ENCODE measurements around the gene NOP10.

The NOP10 gene

DNA sequence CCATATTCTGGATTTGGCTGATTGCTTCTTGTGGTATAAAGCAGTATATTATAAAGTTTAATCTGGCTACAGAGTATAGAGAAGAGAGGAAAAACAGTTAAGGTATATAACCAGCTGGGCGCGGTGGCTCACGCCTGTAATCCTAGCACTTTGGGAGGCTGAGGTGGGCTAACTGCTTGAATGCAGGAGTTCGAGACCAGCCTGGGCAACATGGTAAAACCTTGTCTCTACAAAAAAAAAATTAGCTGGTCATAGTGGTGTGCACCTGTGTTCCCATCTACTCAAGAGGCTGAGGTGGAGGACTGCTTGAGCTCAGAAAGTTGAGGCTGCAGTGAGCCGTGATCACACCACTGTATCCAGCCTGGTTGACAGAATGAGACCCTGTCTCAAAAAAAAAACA, 12.7 kb downstream of the NOP10 start:
- no peak for DNase-seq

DNA sequence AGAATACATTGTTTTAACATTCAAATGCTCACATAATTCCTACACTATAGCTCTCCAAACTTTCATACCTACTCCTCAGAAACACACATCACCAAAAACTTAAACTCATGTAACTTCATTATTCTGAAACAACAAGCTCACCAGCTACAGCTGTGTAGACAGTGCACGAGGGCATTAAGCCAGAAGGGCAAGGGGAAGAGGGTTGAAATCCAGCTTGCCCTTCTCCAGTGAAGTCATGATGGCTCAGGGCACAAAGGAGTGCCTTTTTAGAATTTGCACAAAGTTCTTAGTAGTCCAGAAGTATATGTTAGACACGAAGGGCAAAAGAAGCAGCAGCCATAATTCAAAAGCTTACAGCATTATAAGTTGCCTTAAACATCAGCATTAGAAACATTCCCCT, 13.9 kb downstream of the NOP10 start:
- no peak for DNase-seq

DNA sequence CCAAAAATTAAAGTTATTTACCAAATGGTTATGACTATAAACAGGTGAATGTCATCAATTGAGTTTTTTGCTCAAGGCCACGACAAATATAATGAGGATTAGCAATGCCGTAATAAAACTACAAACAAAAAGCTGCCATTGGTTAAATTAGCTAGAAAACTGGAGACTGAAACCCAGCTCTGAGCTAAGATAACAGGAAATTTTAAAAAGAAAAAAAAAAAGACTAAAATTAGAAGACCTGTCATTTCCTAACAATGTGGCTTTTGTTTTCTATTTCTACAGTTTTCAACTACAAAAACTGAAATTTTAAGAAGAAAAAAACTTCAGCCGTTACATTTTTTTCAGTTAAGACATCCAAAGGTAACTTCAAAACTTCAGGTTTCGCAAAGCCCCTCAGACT, 15.0 kb downstream of the NOP10 start:
- DNase-seq = no peak

DNA sequence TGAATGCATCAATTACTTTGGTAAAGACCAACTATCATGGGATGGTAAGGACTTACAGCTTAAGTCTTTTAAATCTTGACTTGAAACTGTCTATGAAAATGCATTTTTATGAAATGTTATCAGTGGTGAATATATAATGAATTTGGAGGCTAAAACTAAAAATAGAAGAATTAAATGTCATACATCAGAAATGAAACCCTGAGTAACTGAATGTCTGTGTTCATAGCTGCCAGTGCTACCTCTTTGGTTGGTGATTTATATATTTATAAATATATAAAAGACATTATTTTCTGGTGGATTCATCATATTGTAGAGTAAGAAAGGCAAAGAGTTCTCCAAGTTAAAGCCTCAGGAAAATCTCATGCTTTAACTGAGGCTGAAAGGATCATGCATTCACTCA, 17.6 kb downstream of the NOP10 start:
- no peak for DNase-seq

DNA sequence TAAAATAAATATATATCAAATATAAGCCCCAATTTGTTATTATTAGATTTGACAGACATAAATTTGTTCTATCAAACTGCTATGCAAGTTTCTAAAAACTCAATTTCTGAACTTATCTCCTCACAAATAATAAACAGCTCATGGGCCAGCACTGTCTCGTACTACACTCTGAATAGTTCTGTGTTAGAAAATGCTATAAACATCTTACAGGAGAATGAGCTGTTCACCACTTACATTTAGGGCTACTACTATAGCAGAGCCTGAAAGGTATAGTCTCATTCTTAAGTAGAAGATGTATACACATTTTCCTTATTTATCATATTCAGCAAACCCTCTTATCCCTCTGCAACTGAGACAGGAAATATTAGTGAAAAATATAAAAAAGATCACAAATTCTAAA, 18.0 kb downstream of the NOP10 start:
- DNase-seq = no peak

DNA sequence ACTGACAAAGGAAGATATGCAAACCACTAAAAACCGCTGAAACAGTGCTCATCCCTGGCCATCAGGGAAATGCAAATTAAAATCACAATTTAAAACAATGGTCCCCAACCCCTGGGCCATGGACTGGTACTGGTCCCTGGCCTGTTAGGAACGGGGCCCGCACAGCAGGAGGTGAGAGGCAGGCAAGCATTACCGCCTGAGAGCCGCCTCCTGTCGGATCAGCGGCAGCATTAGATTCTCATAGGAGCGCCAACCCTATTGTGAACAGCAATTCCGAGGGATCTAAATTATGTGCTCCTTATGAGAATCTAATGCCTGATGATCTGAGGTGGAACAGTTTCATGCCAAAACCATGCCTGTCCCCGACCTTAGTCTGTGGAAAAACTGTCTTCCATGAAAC, 19.7 kb downstream of the NOP10 start:
- DNase-seq = no peak

DNA sequence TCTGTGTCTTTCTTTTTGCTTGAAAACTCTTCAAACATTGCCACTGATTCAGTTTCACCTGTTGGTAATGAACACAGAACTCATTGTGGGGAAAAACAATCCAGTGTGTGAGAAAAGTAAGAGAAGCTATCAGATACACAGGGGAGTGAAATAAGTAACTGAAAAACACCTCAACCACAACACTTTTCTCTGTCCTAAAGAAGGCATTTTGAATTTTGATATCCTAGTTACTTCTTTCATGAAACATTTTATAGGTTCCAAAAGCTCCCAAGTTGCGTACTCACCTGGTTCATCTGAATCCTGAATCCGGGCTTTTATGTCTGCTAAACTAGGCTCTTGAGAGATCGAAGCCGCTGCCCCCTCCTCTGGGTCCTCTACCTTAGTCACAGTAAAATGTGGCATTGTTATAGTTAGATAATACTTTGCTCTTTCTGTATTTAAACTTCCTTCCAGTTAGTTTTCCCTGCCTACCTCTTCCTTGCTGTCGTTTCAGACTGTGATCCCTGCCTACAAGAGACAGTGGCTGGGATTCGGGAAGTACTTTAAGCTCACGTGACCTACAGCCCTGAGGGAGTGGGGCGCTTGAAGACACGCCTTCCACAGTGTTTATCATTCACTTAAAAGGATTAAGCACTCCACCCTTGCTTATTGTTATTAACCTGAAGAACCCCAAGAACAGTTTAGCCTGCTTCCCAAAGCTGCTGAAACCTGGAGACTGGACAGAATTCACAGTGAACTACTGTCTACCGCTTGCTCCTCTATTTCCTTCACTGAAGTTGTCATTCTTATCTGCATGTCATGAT, 24.5 kb downstream of the NOP10 start:
- DNase-seq = peak; percentile 70

DNA sequence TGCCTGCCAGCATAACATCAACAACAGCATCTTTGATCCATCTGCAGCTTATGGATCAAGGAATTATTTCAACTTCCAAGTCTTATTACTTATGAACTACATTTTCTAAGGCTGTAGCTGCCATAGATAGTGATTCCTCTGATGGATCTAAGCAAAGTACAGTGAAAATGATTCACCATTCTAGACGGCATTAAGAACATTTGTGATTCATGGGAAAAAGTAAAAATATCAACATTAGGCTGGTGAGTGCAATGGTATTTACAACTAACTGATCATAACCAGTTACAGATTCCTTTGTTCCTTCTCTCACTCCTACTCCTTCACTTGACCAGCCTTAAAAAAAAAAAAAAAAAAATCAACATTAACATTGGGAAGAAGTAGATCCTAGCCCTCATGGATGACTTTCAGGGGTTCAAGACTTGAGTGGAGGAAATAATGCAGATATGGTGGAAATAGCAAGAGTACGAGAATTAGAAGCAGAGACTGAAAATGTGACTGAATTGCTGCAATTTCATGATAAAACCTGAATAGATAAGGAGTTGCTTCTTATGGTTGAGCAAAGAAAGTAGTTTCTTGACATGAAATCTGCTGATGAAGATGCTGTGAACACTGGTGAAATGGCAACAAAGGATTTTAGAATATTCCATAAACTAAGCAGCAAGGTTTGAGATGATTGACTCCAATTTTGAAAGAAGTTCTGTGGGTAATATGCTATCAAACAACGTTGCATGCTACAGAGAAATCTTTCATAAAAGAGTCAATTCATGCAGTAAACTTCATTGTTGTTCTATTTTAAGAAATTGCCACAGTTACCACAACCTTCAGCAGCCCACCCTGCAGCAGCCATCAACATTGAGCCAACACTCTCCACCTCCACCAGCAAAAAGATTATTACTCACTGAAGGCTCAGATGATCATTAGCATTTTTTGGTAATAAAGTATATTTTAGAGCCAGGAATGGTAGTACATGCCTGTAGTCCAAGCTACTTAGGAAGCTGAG, 28.1 kb downstream of the NOP10 start:
- no peak for DNase-seq

DNA sequence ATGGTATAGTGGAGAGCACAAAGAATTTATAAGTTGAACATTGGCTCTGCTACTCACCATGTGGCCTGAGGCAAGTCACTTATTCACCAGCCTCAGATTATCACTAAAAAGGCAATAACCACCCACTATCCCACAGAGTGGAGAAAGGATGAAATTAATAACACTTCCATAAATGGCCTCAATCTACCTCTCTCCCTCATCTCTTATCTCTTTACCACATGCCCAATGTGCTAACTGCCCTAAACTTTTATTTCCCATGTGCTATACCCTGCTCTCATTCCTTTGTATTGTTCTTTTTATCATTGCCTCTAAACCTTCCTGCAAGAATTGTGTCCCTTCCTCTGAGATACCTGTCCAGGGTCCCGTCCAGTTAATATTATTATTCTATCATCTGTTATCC, 31.4 kb downstream of the NOP10 start:
- DNase-seq = no peak

DNA sequence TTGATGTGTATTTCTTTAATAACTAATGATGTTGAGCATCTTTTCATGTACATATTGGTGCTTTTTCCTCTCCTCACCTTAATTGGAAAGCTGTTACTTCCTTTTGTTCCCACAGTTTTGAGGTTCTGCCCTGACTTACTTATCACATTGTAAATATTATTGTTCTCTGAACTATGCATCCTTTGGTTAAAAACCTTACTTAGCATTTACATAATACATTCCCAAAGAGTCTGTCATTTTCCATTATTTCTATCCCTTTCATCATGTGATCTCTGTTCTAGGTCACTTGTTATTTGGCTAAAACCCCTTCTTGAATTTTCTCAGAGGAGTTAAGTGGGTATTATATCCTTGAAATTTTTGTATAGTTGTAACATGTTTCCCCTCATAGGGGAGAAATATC, 38.3 kb downstream of the NOP10 start:
- no peak for DNase-seq

DNA sequence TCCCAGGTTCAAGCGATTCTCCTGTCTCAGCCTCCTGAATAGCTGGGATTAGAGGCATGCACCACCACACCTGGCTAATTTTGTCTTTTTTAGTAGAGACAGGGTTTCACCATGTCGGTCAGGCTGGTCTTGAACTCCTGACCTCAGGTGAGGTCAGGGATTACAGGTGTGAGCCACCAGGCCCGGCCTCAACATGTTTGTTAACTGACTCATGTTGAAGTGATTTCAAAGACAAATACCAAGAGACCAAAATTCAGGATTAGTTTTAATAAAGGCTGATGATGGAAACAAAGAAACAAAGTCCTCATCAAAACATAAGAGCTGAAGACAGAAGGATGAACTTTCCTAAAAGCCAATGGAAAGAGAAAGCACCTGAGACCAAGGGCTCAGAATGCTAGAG, 41.9 kb downstream of the NOP10 start:
- no peak for DNase-seq

DNA sequence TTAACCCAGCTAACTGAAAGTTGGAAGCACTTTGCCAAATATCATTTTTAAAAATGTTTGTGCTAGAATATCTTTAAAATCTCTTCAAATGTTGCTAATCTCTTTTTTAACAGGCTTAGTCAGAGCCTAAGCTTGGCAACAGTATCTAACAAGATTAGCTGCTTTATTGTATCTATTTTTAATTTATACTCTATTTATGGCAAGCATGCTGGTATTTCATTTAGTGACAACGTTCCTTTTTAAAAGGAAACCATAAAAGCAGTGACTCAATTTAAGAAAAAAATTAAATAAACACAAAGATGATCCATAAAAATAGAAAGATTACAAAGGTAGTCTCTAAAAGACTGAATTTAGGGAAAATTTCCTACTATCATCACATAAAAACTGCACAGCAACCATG, 45.9 kb downstream of the NOP10 start:
- no peak for DNase-seq

DNA sequence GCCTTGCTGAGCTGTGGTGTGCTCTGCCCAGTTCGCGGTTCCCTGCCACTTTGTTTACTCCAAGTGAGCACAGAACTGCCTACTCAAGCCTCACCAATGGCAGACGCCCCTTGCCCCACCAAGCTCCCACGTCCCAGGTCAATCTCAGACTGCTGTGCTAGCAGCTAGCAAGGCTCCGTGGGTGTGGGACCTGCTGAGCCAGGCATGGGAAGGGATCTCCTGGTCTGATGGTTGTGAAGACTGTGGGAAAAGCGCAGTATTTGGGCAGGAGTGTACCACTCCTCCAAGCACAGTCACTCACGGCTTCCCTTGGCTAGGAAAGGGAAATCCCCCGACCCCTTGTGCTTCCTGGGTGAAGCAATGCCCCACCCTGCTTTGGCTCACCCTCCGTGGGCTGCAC, 50.3 kb downstream of the NOP10 start:
- no peak for DNase-seq
